ACHN (cell line): ENCODE results near the gene ST6GALNAC5.
"Not testable (repeated sequence)": the region's sequence is repeated elsewhere in the genome, so short reads cannot be mapped to it uniquely, and the experiment has no call there.

ENCODE experiments used
- DNase-seq: peaks from one replicate; pipeline ENCODE4 v3.0.0-alpha.2; 2015
- in situ Hi-C: cut with HindIII; loops from 2 replicates; pipeline ENCODE4 v1.10.0; 2017; ENCODE audit warnings: low sequenced_read_pairs, low pct_ligation_motif_present, low pct_unique_long_range_greater_than_20kb

ST6GALNAC5 gene

GRCh38 chr1:76864383-76864782 is 2.9 kb upstream of the ST6GALNAC5 start:
- in situ Hi-C loops: no loop called here
- no peak for DNase-seq

GRCh38 chr1:76865696-76866286 is 1.5 kb upstream of the ST6GALNAC5 start:
- DNase-seq: no peak
- in situ Hi-C loops: no loop called here

- no peak for DNase-seq
- in situ Hi-C loops: no loop called here
These were observed 714 bp upstream of the ST6GALNAC5 start for GRCh38 chr1:76866566-76866965.

GRCh38 chr1:76868154-76868882 is 1.0 kb downstream of the ST6GALNAC5 start:
- DNase-seq: peak; percentile 18
- in situ Hi-C loops: no loop called here

- in situ Hi-C loops: no loop called here
- DNase-seq: no peak
These were observed 1.6 kb downstream of the ST6GALNAC5 start for GRCh38 chr1:76868916-76869315.

GRCh38 chr1:76870037-76870436 is 2.8 kb downstream of the ST6GALNAC5 start:
- no peak for DNase-seq
- in situ Hi-C loops: no loop called here

GRCh38 chr1:76871355-76871974 is 4.2 kb downstream of the ST6GALNAC5 start:
- no peak for DNase-seq
- in situ Hi-C loops: no loop called here

GRCh38 chr1:76872944-76873343 is 5.7 kb downstream of the ST6GALNAC5 start:
- in situ Hi-C loops: no loop called here
- DNase-seq: no peak

- no peak for DNase-seq
- in situ Hi-C loops: no loop called here
These were observed 9.5 kb downstream of the ST6GALNAC5 start for GRCh38 chr1:76876655-76877395.

- in situ Hi-C loops, DNase-seq: not testable (repeated sequence)
These were observed 11.7 kb downstream of the ST6GALNAC5 start for GRCh38 chr1:76879014-76879413.

- in situ Hi-C loops: no loop called here
- DNase-seq: no peak
These were observed 14.5 kb downstream of the ST6GALNAC5 start for GRCh38 chr1:76881762-76882161.

GRCh38 chr1:76891931-76892622 is 24.8 kb downstream of the ST6GALNAC5 start:
- in situ Hi-C loops: no loop called here
- DNase-seq: no peak

GRCh38 chr1:76892675-76893074 is 25.4 kb downstream of the ST6GALNAC5 start:
- in situ Hi-C loops: no loop called here
- no peak for DNase-seq

GRCh38 chr1:76901158-76901767 is 34.0 kb downstream of the ST6GALNAC5 start:
- in situ Hi-C loops: no loop called here
- peak; percentile 62 for DNase-seq

GRCh38 chr1:76905876-76906595 is 38.8 kb downstream of the ST6GALNAC5 start:
- in situ Hi-C loops: no loop called here
- DNase-seq: no peak

- in situ Hi-C loops: no loop called here
- DNase-seq: no peak
These were observed 42.0 kb downstream of the ST6GALNAC5 start for GRCh38 chr1:76909311-76909710.

GRCh38 chr1:76919085-76919484 is 51.8 kb downstream of the ST6GALNAC5 start:
- in situ Hi-C loops: no loop called here
- no peak for DNase-seq

GRCh38 chr1:76921590-76921989 is 54.3 kb downstream of the ST6GALNAC5 start:
- in situ Hi-C loops: no loop called here
- DNase-seq: no peak
